Measurements from ENCODE around the gene METTL9.
"Not testable (repeated sequence)": the region's sequence is repeated elsewhere in the genome, so short reads cannot be mapped to it uniquely, and the experiment has no call there.

Gene METTL9

GRCh38 chr16:21646091-21646490 is 46.7 kb downstream of the METTL9 start:
- Histone ChIP-seq H2BK5ac (ENCODE audit: low read length) (no peak overlapping the region), H3K23ac (ENCODE audit: low read length) (no peak overlapping the region), H2BK15ac (replicated peaks; ENCODE audit: low read depth) (no peak overlapping the region), H3K4me3 (ENCODE audit: low read length) (no peak overlapping the region), H3K56ac (ENCODE audit: low read length) (no peak overlapping the region), H3K79me1 (ENCODE audit: low read length) (peaks cover 2% of the 10 kb centered on the region), H3K9ac (ENCODE audit: low read length) (no peak overlapping the region), H4K5ac (ENCODE audit: low read length) (no peak overlapping the region), H2BK120ac (ENCODE audit: low read depth, low read length) (no peak overlapping the region), H3K36me3 (ENCODE audit: control insufficient read depth, insufficient read depth, low read length) (no peaks in the 10 kb centered on the region), H3K79me2 (ENCODE audit: control insufficient read depth, insufficient read depth, low read length) (no peaks in the 10 kb centered on the region), H3K4me2 (ENCODE audit: low read length) (no peak overlapping the region), H3K27ac (ENCODE audit: low read depth, low read length) (no peak overlapping the region), H3K27me3 (ENCODE audit: insufficient read depth, low read length, poor library complexity) (no peaks in the 10 kb centered on the region), H3K18ac (ENCODE audit: low read length) (no peak overlapping the region), H3K4me1 (ENCODE audit: control insufficient read depth, low read depth, low read length) (no peaks in the 10 kb centered on the region), H2AK5ac (ENCODE audit: low read length) (no peak overlapping the region), H4K8ac (ENCODE audit: low read depth, low read length) (no peak overlapping the region), H3K4ac (ENCODE audit: low read depth, low read length) (no peak overlapping the region)
- WGBS (ENCODE audit: extremely low coverage, insufficient coverage, low lambda C conversion rate), result no CpG with 5 or more reads among the region's 5 CpGs
- DNase-seq, result no peak

- H3K36me3 ChIP-seq (ENCODE audit: control insufficient read depth, insufficient read depth, low read length), result no peaks in the 10 kb centered on the region
- H2BK15ac ChIP-seq (replicated peaks; ENCODE audit: low read depth), result no peak overlapping the region
- H3K4me3 ChIP-seq (ENCODE audit: low read length), result no peak overlapping the region
- no peak overlapping the region for H3K56ac ChIP-seq (ENCODE audit: low read length)
- no peak overlapping the region for H3K4me2 ChIP-seq (ENCODE audit: low read length)
- H2AK5ac ChIP-seq (ENCODE audit: low read length), result no peak overlapping the region
- H3K79me2 ChIP-seq (ENCODE audit: control insufficient read depth, insufficient read depth, low read length), result no peaks in the 10 kb centered on the region
- no peak overlapping the region for H2BK120ac ChIP-seq (ENCODE audit: low read depth, low read length)
- H3K27me3 ChIP-seq (ENCODE audit: insufficient read depth, low read length, poor library complexity), result no peaks in the 10 kb centered on the region
- H4K8ac ChIP-seq (ENCODE audit: low read depth, low read length), result no peak overlapping the region
- WGBS (ENCODE audit: extremely low coverage, insufficient coverage, low lambda C conversion rate), result no CpG with 5 or more reads among the region's 18 CpGs
- DNase-seq, result no peak
- no peak overlapping the region for H3K18ac ChIP-seq (ENCODE audit: low read length)
- no peak overlapping the region for H3K9ac ChIP-seq (ENCODE audit: low read length)
- H4K5ac ChIP-seq (ENCODE audit: low read length), result no peak overlapping the region
- H3K23ac ChIP-seq (ENCODE audit: low read length), result no peak overlapping the region
- no peaks in the 10 kb centered on the region for H3K4me1 ChIP-seq (ENCODE audit: control insufficient read depth, low read depth, low read length)
- no peak overlapping the region for H2BK5ac ChIP-seq (ENCODE audit: low read length)
- no peak overlapping the region for H3K27ac ChIP-seq (ENCODE audit: low read depth, low read length)
- H3K4ac ChIP-seq (ENCODE audit: low read depth, low read length), result no peak overlapping the region
- H3K79me1 ChIP-seq (ENCODE audit: low read length), result peaks cover 2% of the 10 kb centered on the region
Measured at GRCh38 chr16:21646721-21647561, 47.6 kb downstream of the METTL9 start.

GRCh38 chr16:21647562-21648164 is 48.3 kb downstream of the METTL9 start:
- Histone ChIP-seq H3K4me2 (ENCODE audit: low read length) (no peak overlapping the region), H3K23ac (ENCODE audit: low read length) (no peak overlapping the region), H2BK120ac (ENCODE audit: low read depth, low read length) (no peak overlapping the region), H2AK5ac (ENCODE audit: low read length) (no peak overlapping the region), H3K4me1 (ENCODE audit: control insufficient read depth, low read depth, low read length) (no peaks in the 10 kb centered on the region), H3K4me3 (ENCODE audit: low read length) (no peak overlapping the region), H3K79me2 (ENCODE audit: control insufficient read depth, insufficient read depth, low read length) (no peaks in the 10 kb centered on the region), H3K27me3 (ENCODE audit: insufficient read depth, low read length, poor library complexity) (no peaks in the 10 kb centered on the region), H3K79me1 (ENCODE audit: low read length) (peaks cover 2% of the 10 kb centered on the region), H2BK15ac (replicated peaks; ENCODE audit: low read depth) (no peak overlapping the region), H3K36me3 (ENCODE audit: control insufficient read depth, insufficient read depth, low read length) (no peaks in the 10 kb centered on the region), H3K27ac (ENCODE audit: low read depth, low read length) (no peak overlapping the region), H3K18ac (ENCODE audit: low read length) (no peak overlapping the region), H4K8ac (ENCODE audit: low read depth, low read length) (no peak overlapping the region), H2BK5ac (ENCODE audit: low read length) (no peak overlapping the region), H3K4ac (ENCODE audit: low read depth, low read length) (no peak overlapping the region), H3K56ac (ENCODE audit: low read length) (no peak overlapping the region), H4K5ac (ENCODE audit: low read length) (no peak overlapping the region), H3K9ac (ENCODE audit: low read length) (no peak overlapping the region)
- no peak for DNase-seq
- WGBS (ENCODE audit: extremely low coverage, insufficient coverage, low lambda C conversion rate), result no CpG with 5 or more reads among the region's 9 CpGs

GRCh38 chr16:21649826-21650406 is 50.5 kb downstream of the METTL9 start:
- not testable (repeated sequence) for H2BK5ac ChIP-seq (ENCODE audit: low read length); H3K27ac ChIP-seq (ENCODE audit: low read depth, low read length); H3K4me3 ChIP-seq (ENCODE audit: low read length); H4K5ac ChIP-seq (ENCODE audit: low read length); H3K4me2 ChIP-seq (ENCODE audit: low read length); H3K79me1 ChIP-seq (ENCODE audit: low read length); H3K79me2 ChIP-seq (ENCODE audit: control insufficient read depth, insufficient read depth, low read length); H3K4ac ChIP-seq (ENCODE audit: low read depth, low read length); H2AK5ac ChIP-seq (ENCODE audit: low read length); H3K23ac ChIP-seq (ENCODE audit: low read length); H2BK15ac ChIP-seq (replicated peaks; ENCODE audit: low read depth); H3K18ac ChIP-seq (ENCODE audit: low read length); H3K36me3 ChIP-seq (ENCODE audit: control insufficient read depth, insufficient read depth, low read length); H3K9ac ChIP-seq (ENCODE audit: low read length); H3K27me3 ChIP-seq (ENCODE audit: insufficient read depth, low read length, poor library complexity); H4K8ac ChIP-seq (ENCODE audit: low read depth, low read length); H3K4me1 ChIP-seq (ENCODE audit: control insufficient read depth, low read depth, low read length); DNase-seq; H2BK120ac ChIP-seq (ENCODE audit: low read depth, low read length); H3K56ac ChIP-seq (ENCODE audit: low read length)
- no CpG with 5 or more reads among the region's 12 CpGs for WGBS (ENCODE audit: extremely low coverage, insufficient coverage, low lambda C conversion rate)

DNA sequence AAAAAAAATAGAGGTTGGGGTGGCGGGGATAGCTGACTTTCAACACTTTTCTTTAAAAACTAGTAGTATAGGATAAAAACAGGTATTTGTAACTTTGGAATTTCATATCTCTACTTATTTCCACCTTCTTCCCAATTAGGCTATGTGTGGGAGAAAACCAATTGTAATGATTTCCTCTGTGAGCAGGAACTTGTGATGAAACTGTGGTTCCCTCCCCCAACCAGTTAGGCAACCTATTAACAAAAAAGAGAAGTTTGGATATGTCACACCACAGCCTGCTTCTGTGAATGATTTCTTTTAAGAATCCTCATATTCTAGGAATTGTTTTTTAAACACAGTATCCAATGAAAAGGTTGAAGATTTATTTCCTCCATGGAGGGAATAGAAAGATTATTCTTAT is 51.1 kb downstream of the METTL9 start:
- Histone ChIP-seq H3K36me3 (ENCODE audit: control insufficient read depth, insufficient read depth, low read length) (no peaks in the 10 kb centered on the region), H3K9ac (ENCODE audit: low read length) (no peak overlapping the region), H3K18ac (ENCODE audit: low read length) (no peak overlapping the region), H2BK15ac (replicated peaks; ENCODE audit: low read depth) (no peak overlapping the region), H3K4ac (ENCODE audit: low read depth, low read length) (no peak overlapping the region), H3K4me3 (ENCODE audit: low read length) (no peak overlapping the region), H3K4me2 (ENCODE audit: low read length) (no peak overlapping the region), H3K23ac (ENCODE audit: low read length) (no peak overlapping the region), H3K27me3 (ENCODE audit: insufficient read depth, low read length, poor library complexity) (no peaks in the 10 kb centered on the region), H3K79me2 (ENCODE audit: control insufficient read depth, insufficient read depth, low read length) (no peaks in the 10 kb centered on the region), H3K27ac (ENCODE audit: low read depth, low read length) (no peak overlapping the region), H3K56ac (ENCODE audit: low read length) (no peak overlapping the region), H4K8ac (ENCODE audit: low read depth, low read length) (no peak overlapping the region), H2BK5ac (ENCODE audit: low read length) (no peak overlapping the region), H3K79me1 (ENCODE audit: low read length) (peaks cover 2% of the 10 kb centered on the region), H3K4me1 (ENCODE audit: control insufficient read depth, low read depth, low read length) (no peaks in the 10 kb centered on the region), H2AK5ac (ENCODE audit: low read length) (no peak overlapping the region), H4K5ac (ENCODE audit: low read length) (no peak overlapping the region), H2BK120ac (ENCODE audit: low read depth, low read length) (no peak overlapping the region)
- DNase-seq, result no peak
- no CpG with 5 or more reads among the region's 1 CpG for WGBS (ENCODE audit: extremely low coverage, insufficient coverage, low lambda C conversion rate)

All from mesendoderm (in vitro differentiated cells).